ENCODE data around the gene HIPK2. TPM values are rescaled to one million over a fixed set of nuclear protein-coding genes. Genes with fewer than 3 reads are reported as not detected.

HIPK2 gene
- total RNA-seq, 1 donor from 2014 or later, result 6.0 TPM

Other genes starting within 250 kb of the HIPK2 start
- gene TBXAS1, start 51.3 kb upstream of the HIPK2 start, total RNA-seq (ENCODE audit: insufficient read depth, low replicate concordance), result 19.3 TPM

Measured in umbilical cord (tissue), 1 donor.